ENCODE measurements around the gene DPYSL3.

DPYSL3 gene

DNA sequence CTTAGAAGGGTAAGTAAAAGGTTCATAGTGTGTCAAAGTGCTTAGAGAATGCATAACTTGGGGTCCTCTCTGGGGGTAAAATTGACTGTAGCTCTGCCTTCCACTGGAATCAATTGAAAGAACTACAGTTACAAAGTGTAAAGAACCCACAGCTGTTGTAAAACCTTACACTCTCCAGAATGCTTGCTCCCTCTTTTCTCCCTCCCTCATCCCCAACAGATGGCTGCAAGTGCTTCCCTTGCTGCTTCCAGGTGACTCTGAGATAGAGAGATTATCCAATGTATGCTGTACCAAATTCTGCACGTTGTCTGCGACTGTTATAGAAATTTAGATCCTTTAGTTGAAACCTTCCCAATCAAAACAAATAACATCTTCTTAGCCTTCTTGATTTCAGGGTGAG, 149.1 kb downstream of the DPYSL3 start:
- CTCF ChIA-PET: no interaction called here
- TF ChIP-seq FOXA1 (IDR thresholded peaks at IDR 0.05): no peak
- TF ChIP-seq LEF1 (IDR thresholded peaks at IDR 0.05; ENCODE audit: borderline replicate concordance): no peak
- POLR2A ChIA-PET: no interaction called here
- no peak for DNase-seq (ENCODE audit: extremely low spot score)

GRCh38 chr5:147359581-147359980, 150.3 kb downstream of the DPYSL3 start:
- CTCF ChIA-PET: no interaction called here
- DNase-seq (ENCODE audit: extremely low spot score): no peak
- TF ChIP-seq FOXM1 (IDR thresholded peaks at IDR 0.05; ENCODE audit: borderline replicate concordance) (no peak), PKNOX1 (IDR thresholded peaks at IDR 0.05) (no peak), HDGF (IDR thresholded peaks at IDR 0.05; ENCODE audit: borderline replicate concordance) (no peak), BHLHE40 (IDR thresholded peaks at IDR 0.05; ENCODE audit: borderline replicate concordance) (no peak), SUZ12 (IDR thresholded peaks at IDR 0.05) (no peak), NFRKB (IDR thresholded peaks at IDR 0.05) (no peak), L3MBTL2 (conservative IDR thresholded peaks at IDR 0.05) (no peak), SP1 (IDR thresholded peaks at IDR 0.05) (no peak), ELF4 (IDR thresholded peaks at IDR 0.05) (no peak), FOXK2 (IDR thresholded peaks at IDR 0.05) (no peak), CTBP1 (IDR thresholded peaks at IDR 0.05; ENCODE audit: borderline replicate concordance) (no peak), TARDBP (IDR thresholded peaks at IDR 0.05) (no peak), ZNF384 (IDR thresholded peaks at IDR 0.05) (no peak)
- POLR2A ChIA-PET: no interaction called here

- ChIA-PET POLR2A (no interaction called here), CTCF (no interaction called here)
- DNase-seq (ENCODE audit: extremely low spot score): no peak
- TF ChIP-seq TARDBP (IDR thresholded peaks at IDR 0.05): no peak
- no peak for TF ChIP-seq ELF4 (IDR thresholded peaks at IDR 0.05)
- no peak for TF ChIP-seq ZNF384 (IDR thresholded peaks at IDR 0.05)
- no peak for TF ChIP-seq ARNT (IDR thresholded peaks at IDR 0.05)
- no peak for TF ChIP-seq L3MBTL2 (conservative IDR thresholded peaks at IDR 0.05)
- no peak for TF ChIP-seq PKNOX1 (IDR thresholded peaks at IDR 0.05)
- no peak for TF ChIP-seq LEF1 (IDR thresholded peaks at IDR 0.05; ENCODE audit: borderline replicate concordance)
- no peak for TF ChIP-seq FOXK2 (IDR thresholded peaks at IDR 0.05)
- no peak for TF ChIP-seq HDGF (IDR thresholded peaks at IDR 0.05; ENCODE audit: borderline replicate concordance)
- TF ChIP-seq SP1 (IDR thresholded peaks at IDR 0.05): no peak
Measured at GRCh38 chr5:147359101-147359500, 150.8 kb downstream of the DPYSL3 start.

GRCh38 chr5:147349241-147349640, 160.6 kb downstream of the DPYSL3 start:
- POLR2A ChIA-PET: no interaction called here
- CTCF ChIA-PET: no interaction called here
- no peak for DNase-seq (ENCODE audit: extremely low spot score)
- TF ChIP-seq SP1 (IDR thresholded peaks at IDR 0.05) (no peak), L3MBTL2 (conservative IDR thresholded peaks at IDR 0.05) (no peak), HDGF (IDR thresholded peaks at IDR 0.05; ENCODE audit: borderline replicate concordance) (no peak), ZNF384 (IDR thresholded peaks at IDR 0.05) (no peak), ARNT (IDR thresholded peaks at IDR 0.05) (no peak), SUZ12 (IDR thresholded peaks at IDR 0.05) (no peak), TARDBP (IDR thresholded peaks at IDR 0.05) (no peak), CTBP1 (IDR thresholded peaks at IDR 0.05; ENCODE audit: borderline replicate concordance) (no peak), LEF1 (IDR thresholded peaks at IDR 0.05; ENCODE audit: borderline replicate concordance) (no peak), FOXM1 (IDR thresholded peaks at IDR 0.05; ENCODE audit: borderline replicate concordance) (no peak), FOXK2 (IDR thresholded peaks at IDR 0.05) (no peak), FOXA1 (IDR thresholded peaks at IDR 0.05) (no peak)

- DNase-seq (ENCODE audit: extremely low spot score): no peak
- no peak for TF ChIP-seq LEF1 (IDR thresholded peaks at IDR 0.05; ENCODE audit: borderline replicate concordance)
- TF ChIP-seq FOXA1 (IDR thresholded peaks at IDR 0.05): no peak
- TF ChIP-seq FOXM1 (IDR thresholded peaks at IDR 0.05; ENCODE audit: borderline replicate concordance): no peak
- no peak for TF ChIP-seq FOXK2 (IDR thresholded peaks at IDR 0.05)
- no peak for TF ChIP-seq ELF4 (IDR thresholded peaks at IDR 0.05)
- no peak for TF ChIP-seq HDGF (IDR thresholded peaks at IDR 0.05; ENCODE audit: borderline replicate concordance)
- TF ChIP-seq L3MBTL2 (conservative IDR thresholded peaks at IDR 0.05): no peak
- no peak for TF ChIP-seq CTBP1 (IDR thresholded peaks at IDR 0.05; ENCODE audit: borderline replicate concordance)
- no peak for TF ChIP-seq NFRKB (IDR thresholded peaks at IDR 0.05)
- no peak for TF ChIP-seq TARDBP (IDR thresholded peaks at IDR 0.05)
- no peak for TF ChIP-seq PKNOX1 (IDR thresholded peaks at IDR 0.05)
- TF ChIP-seq ZNF384 (IDR thresholded peaks at IDR 0.05): no peak
- no peak for TF ChIP-seq ARNT (IDR thresholded peaks at IDR 0.05)
- TF ChIP-seq SP1 (IDR thresholded peaks at IDR 0.05): no peak
- no peak for TF ChIP-seq BHLHE40 (IDR thresholded peaks at IDR 0.05; ENCODE audit: borderline replicate concordance)
- ChIA-PET POLR2A (no interaction called here), CTCF (no interaction called here)
Measured at GRCh38 chr5:147348451-147348850, 161.4 kb downstream of the DPYSL3 start.

DNA sequence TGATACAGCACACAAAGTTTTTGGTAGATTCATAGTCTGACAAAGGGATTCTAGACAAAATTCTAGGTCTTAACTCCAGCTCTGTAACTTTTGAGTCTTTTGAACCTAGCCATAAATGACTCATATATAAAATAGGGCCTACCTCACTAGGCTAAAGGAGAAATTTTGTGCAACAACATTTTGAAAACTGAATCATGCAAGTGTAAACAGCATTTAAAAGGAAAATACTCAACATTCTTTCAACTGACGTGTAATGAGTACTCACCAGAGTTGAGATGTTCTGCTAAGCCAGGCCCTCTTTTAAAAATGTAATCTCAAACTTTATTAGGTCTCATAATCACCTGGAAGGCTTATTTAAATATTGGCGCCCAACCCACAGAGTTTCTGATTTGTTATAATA, 161.8 kb downstream of the DPYSL3 start:
- DNase-seq (ENCODE audit: extremely low spot score): no peak
- CTCF ChIA-PET: no interaction called here
- POLR2A ChIA-PET: no interaction called here
- TF ChIP-seq FOXA1 (IDR thresholded peaks at IDR 0.05) (no peak), HDGF (IDR thresholded peaks at IDR 0.05; ENCODE audit: borderline replicate concordance) (no peak), BHLHE40 (IDR thresholded peaks at IDR 0.05; ENCODE audit: borderline replicate concordance) (no peak), ARNT (IDR thresholded peaks at IDR 0.05) (no peak), PKNOX1 (IDR thresholded peaks at IDR 0.05) (no peak)
